Measurements from ENCODE around the gene TEDC1.
"Not testable (repeated sequence)": the region's sequence is repeated elsewhere in the genome, so short reads cannot be mapped to it uniquely, and the experiment has no call there.

The TEDC1 gene

DNA sequence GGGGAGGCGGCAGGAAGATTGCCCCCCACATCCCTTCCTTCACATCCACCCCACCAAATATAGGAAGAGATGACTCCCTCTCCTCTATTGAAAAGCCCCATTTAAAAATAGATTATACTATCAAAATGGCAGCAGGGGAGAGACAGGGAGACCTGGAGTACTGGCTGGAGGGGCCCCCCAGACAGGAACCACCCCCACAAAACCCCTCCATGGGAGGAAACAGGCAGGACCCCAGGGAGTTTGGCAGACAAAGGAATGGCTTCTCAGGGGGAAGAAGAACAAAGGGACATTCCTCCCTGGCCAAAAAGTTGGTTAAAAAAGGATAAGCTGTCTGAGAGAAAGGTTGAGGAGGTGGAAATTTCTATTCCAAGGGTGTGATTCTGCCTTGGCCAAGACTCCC, 54.6 kb downstream of the TEDC1 start:
- not testable (repeated sequence) for DNase-seq

DNA sequence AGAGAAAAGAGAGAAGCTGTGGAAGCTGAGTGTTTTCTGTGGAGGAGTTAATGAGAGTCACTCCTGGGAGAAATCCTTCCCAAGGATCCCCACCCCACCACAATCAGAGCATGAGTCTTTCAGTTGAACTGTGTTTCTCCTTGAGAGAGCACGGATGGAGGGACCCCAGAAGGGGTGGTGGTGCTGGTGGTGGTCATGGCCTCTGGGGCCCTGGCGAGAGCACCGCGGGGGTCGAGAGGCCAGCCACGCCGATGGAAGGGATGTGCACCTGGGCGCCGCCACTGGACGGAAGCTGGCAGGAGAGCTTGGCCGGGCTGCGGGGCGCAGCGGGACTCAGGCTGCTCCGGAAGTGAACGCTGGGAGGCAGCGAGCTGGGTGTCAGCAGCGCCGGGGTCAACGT, 55.4 kb downstream of the TEDC1 start:
- not testable (repeated sequence) for DNase-seq

DNA sequence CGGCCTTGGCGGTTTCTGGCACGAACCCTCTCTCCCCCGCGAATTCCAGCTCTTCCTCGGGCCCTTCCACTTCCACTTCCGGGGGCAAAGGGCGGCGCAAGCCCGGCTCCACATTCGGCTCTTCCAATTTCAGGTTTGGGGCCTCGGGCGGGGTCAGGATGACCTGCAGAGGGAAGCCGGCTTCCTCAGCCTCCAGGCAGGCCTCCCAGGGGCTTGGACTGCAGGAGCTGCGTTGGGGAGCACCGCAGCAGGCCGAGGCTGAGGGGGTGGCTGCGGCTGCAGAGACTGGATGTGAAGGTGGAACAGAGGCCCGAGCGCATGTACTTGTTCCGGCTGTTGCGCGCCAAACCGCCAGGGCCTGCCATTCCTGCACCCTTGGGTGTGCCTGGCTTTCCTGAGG, 56.0 kb downstream of the TEDC1 start:
- DNase-seq = not testable (repeated sequence)

DNA sequence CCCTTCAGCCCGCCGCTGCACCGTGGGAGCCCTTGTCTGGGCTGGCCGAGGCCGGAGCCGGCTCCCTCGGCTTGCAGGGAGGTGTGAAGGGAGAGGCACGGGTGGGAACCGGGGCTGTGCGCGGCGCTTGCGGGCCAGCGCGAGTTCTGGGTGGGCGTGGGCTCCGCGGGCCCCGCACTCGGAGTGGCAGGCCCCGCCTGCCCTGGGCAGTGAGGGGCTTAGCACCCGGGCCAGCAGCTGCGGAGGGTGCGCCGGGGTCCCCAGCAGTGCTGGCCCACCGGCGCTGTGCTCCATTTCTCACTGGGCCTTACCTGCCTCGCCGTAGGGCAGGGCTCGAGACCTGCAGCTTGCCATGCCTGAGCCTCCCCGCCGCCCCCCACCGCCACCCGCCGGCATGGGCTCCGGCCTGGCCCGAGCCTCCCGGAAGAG, 56.7 kb downstream of the TEDC1 start:
- DNase-seq = no peak

Measured in activated T-cell treated with anti-CD3 and anti-CD28 coated beads, Interleukin-2, amount 50 U/mL, for 48 hours (primary cell).